Measurements from ENCODE around the gene MRPL20.

MRPL20 gene

GRCh38 chr1:1359664-1360468, 47.2 kb downstream of the MRPL20 start:
- DNase-seq: no peak

- DNase-seq: no peak
Measured at GRCh38 chr1:1359308-1359663, 47.8 kb downstream of the MRPL20 start.

GRCh38 chr1:1358433-1359271, 48.4 kb downstream of the MRPL20 start, which contains the start of gene MXRA8:
Gene MXRA8 (minus strand): TSS chr1:1358555. CDS start chr1:1358504, 51 bp downstream.
- no peak for DNase-seq

GRCh38 chr1:1357871-1358432, 49.1 kb downstream of the MRPL20 start:
- no peak for DNase-seq

- no peak for DNase-seq
Measured at GRCh38 chr1:1356796-1357401, 50.2 kb downstream of the MRPL20 start.

- DNase-seq: no peak
Measured at GRCh38 chr1:1356166-1356795, 50.8 kb downstream of the MRPL20 start.

- no peak for DNase-seq
Measured at GRCh38 chr1:1355416-1355815, 51.7 kb downstream of the MRPL20 start.

- no peak for DNase-seq
Measured at GRCh38 chr1:1354271-1355247, 52.5 kb downstream of the MRPL20 start.

- no peak for DNase-seq
Measured at GRCh38 chr1:1353389-1354151, 53.5 kb downstream of the MRPL20 start.

GRCh38 chr1:1352786-1353388, 54.2 kb downstream of the MRPL20 start:
- no peak for DNase-seq

All from activated T-cell treated with anti-CD3 and anti-CD28 coated beads for 4 hours (primary cell).